ENCODE data around the gene GPRASP1. TPM values are rescaled to one million over a fixed set of nuclear protein-coding genes. Genes with fewer than 3 reads are reported as not detected.
"Not testable (repeated sequence)": the region's sequence is repeated elsewhere in the genome, so short reads cannot be mapped to it uniquely, and the experiment has no call there.

Gene GPRASP1
- total RNA-seq, 2 experiments from 2014 or later, result 12.7 to 14.0 TPM

GRCh38 chrX:102667034-102667433 lies 15.8 kb downstream of the GPRASP1 start:
- H3K4me1 Mint-ChIP-seq; H3K27me3 Mint-ChIP-seq; DNase-seq; ATAC-seq (ENCODE audit: low read depth); POLR2A ChIA-PET; H3K9me3 Mint-ChIP-seq; H3K27ac Mint-ChIP-seq; H3K4me3 Mint-ChIP-seq: not testable (repeated sequence)
- H3K36me3 Mint-ChIP-seq, result peaks cover 15% of the 10 kb centered on the region

- Mint-ChIP-seq H3K4me3 (no peak overlapping the region), H3K27ac (no peak overlapping the region), H3K4me1 (no peaks in the 10 kb centered on the region), H3K9me3 (peaks cover 6% of the 10 kb centered on the region), H3K36me3 (peaks cover 15% of the 10 kb centered on the region), H3K27me3 (no peaks in the 10 kb centered on the region)
- DNase-seq (no peak), ATAC-seq (ENCODE audit: low read depth) (no peak)
- POLR2A ChIA-PET, result no interaction called here
Measured at GRCh38 chrX:102669526-102669925, 18.2 kb downstream of the GPRASP1 start.

GRCh38 chrX:102672856-102673255 lies 21.6 kb downstream of the GPRASP1 start:
- Mint-ChIP-seq H3K27ac (no peak overlapping the region), H3K9me3 (peaks cover 3% of the 10 kb centered on the region), H3K4me1 (no peaks in the 10 kb centered on the region), H3K27me3 (no peaks in the 10 kb centered on the region), H3K4me3 (no peak overlapping the region), H3K36me3 (peaks cover 8% of the 10 kb centered on the region)
- POLR2A ChIA-PET, result no interaction called here
- ATAC-seq (ENCODE audit: low read depth) (no peak), DNase-seq (no peak)

- H3K27me3 Mint-ChIP-seq; DNase-seq; POLR2A ChIA-PET; H3K27ac Mint-ChIP-seq; H3K9me3 Mint-ChIP-seq; H3K4me3 Mint-ChIP-seq; H3K36me3 Mint-ChIP-seq; ATAC-seq (ENCODE audit: low read depth); H3K4me1 Mint-ChIP-seq: not testable (repeated sequence)
Measured at GRCh38 chrX:102677479-102677878, 26.2 kb downstream of the GPRASP1 start.

- DNase-seq, result no peak
- peaks cover 8% of the 10 kb centered on the region for H3K36me3 Mint-ChIP-seq
- no peak overlapping the region for H3K27ac Mint-ChIP-seq
- no peak overlapping the region for H3K4me3 Mint-ChIP-seq
- POLR2A ChIA-PET, result no interaction called here
- no peaks in the 10 kb centered on the region for H3K27me3 Mint-ChIP-seq
- H3K4me1 Mint-ChIP-seq, result no peaks in the 10 kb centered on the region
- ATAC-seq (ENCODE audit: low read depth), result no peak
- peaks cover 3% of the 10 kb centered on the region for H3K9me3 Mint-ChIP-seq
Measured at GRCh38 chrX:102684772-102685520, 33.7 kb downstream of the GPRASP1 start.

- H3K27me3 Mint-ChIP-seq, result no peaks in the 10 kb centered on the region
- POLR2A ChIA-PET, result no interaction called here
- DNase-seq, result no peak
- H3K4me1 Mint-ChIP-seq, result no peaks in the 10 kb centered on the region
- ATAC-seq (ENCODE audit: low read depth), result no peak
- peaks cover 2% of the 10 kb centered on the region for H3K9me3 Mint-ChIP-seq
- no peak overlapping the region for H3K27ac Mint-ChIP-seq
- peaks cover 1% of the 10 kb centered on the region for H3K36me3 Mint-ChIP-seq
- H3K4me3 Mint-ChIP-seq, result no peak overlapping the region
Measured at GRCh38 chrX:102694749-102695148, 43.5 kb downstream of the GPRASP1 start.

- DNase-seq (no peak), ATAC-seq (ENCODE audit: low read depth) (no peak)
- Mint-ChIP-seq H3K4me1 (no peaks in the 10 kb centered on the region), H3K4me3 (no peak overlapping the region), H3K9me3 (no peaks in the 10 kb centered on the region), H3K27ac (no peak overlapping the region), H3K36me3 (no peaks in the 10 kb centered on the region), H3K27me3 (no peaks in the 10 kb centered on the region)
- POLR2A ChIA-PET, result no interaction called here
Measured at GRCh38 chrX:102696306-102696705, 45.0 kb downstream of the GPRASP1 start.

GRCh38 chrX:102697494-102697893 lies 46.2 kb downstream of the GPRASP1 start:
- POLR2A ChIA-PET, result no interaction called here
- DNase-seq, result no peak
- Mint-ChIP-seq H3K9me3 (no peaks in the 10 kb centered on the region), H3K27ac (no peak overlapping the region), H3K27me3 (no peaks in the 10 kb centered on the region), H3K4me3 (no peak overlapping the region), H3K36me3 (no peaks in the 10 kb centered on the region), H3K4me1 (no peaks in the 10 kb centered on the region)
- ATAC-seq (ENCODE audit: low read depth), result no peak

Other genes starting within 250 kb of the GPRASP1 start
- not detected for gene NXF2B, start 211.5 kb upstream of the GPRASP1 start, total RNA-seq
- gene TCP11X2, start 179.7 kb upstream of the GPRASP1 start, total RNA-seq, result not detected
- gene TMSB15A, start 134.7 kb upstream of the GPRASP1 start, total RNA-seq, result under 1 TPM in 1 of 2 experiments, not detected in 1; 0.62 TPM
- gene ARMCX5, start 52.0 kb upstream of the GPRASP1 start, total RNA-seq, result 1 to 10 TPM; 7.1 to 8.2 TPM
- under 1 TPM; 0.77 to 0.89 TPM for gene GPRASP2, start 61.0 kb downstream of the GPRASP1 start, total RNA-seq
- gene GPRASP3, start 69.3 kb downstream of the GPRASP1 start, total RNA-seq, result 1 to 10 TPM; 2.0 to 2.2 TPM